ENCODE results near the gene GLP1R. TPM values are rescaled to one million over a fixed set of nuclear protein-coding genes. Genes with fewer than 3 reads are reported as not detected.

Gene GLP1R
- total and polyA plus RNA-seq, 8 donors = 0.05 to 9.0 (median 1.9) TPM; not detected in 4

GRCh38 chr6:39016839-39017546 lies 31.6 kb upstream of the GLP1R start:
- Histone ChIP-seq H3K36me3 (no peaks in the 10 kb centered on the region), H3K4me1 (no peaks in the 10 kb centered on the region), H3K4me3 (no peak overlapping the region), H3K27ac (no peak overlapping the region), H3K27me3 (no peaks in the 10 kb centered on the region), H3K9me3 (no peaks in the 10 kb centered on the region)
- intact Hi-C loops (cut with DNase I; ENCODE audit: low total_unique reads) = no loop called here
- no peak for DNase-seq
- TF ChIP-seq POLR2AphosphoS5 (IDR thresholded peaks at IDR 0.05) = no peak
- TF ChIP-seq EP300 (IDR thresholded peaks at IDR 0.05) = no peak
- TF ChIP-seq POLR2A (IDR thresholded peaks at IDR 0.05) = no peak
- no peak for TF ChIP-seq CTCF (IDR thresholded peaks at IDR 0.05)
- 84 to 91% (median 88%) methylated on average over 7 of the region's 7 CpGs for WGBS, 5 donors

GRCh38 chr6:39017547-39017880 lies 31.1 kb upstream of the GLP1R start:
- Histone ChIP-seq H3K27ac (no peak overlapping the region), H3K4me1 (no peaks in the 10 kb centered on the region), H3K4me3 (no peak overlapping the region), H3K27me3 (no peaks in the 10 kb centered on the region), H3K9me3 (no peaks in the 10 kb centered on the region), H3K36me3 (no peaks in the 10 kb centered on the region)
- TF ChIP-seq CTCF (IDR thresholded peaks at IDR 0.05) (no peak), POLR2A (IDR thresholded peaks at IDR 0.05) (no peak), EP300 (IDR thresholded peaks at IDR 0.05) (no peak), POLR2AphosphoS5 (IDR thresholded peaks at IDR 0.05) (no peak)
- WGBS, 5 donors = 68 to 80% (median 70%) methylated on average over 4 of the region's 4 CpGs
- intact Hi-C loops (cut with DNase I; ENCODE audit: low total_unique reads) = no loop called here
- DNase-seq = no peak

DNA sequence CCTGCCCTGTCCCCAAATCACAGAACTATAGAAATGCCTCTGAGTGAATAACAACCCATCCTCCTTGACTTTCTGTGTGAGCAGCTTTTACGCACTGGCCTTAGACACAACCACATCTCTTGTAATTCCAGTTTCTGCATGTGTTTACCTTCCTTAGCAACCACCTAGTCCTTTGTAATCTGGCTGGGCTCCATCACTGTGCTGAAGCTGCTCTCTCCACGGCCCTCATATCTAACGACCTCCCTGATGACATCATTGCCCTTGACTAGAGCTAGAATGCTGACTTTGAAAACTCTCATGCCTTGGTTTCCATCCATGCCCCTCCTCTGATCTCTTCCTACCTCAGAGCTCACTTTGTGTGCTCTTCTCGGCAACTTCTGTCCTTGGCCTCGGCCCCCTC lies 30.5 kb upstream of the GLP1R start:
- 41 to 51% (median 48%) methylated on average over 5 of the region's 5 CpGs for WGBS, 5 donors

GRCh38 chr6:39020136-39020535 lies 28.4 kb upstream of the GLP1R start:
- Histone ChIP-seq H3K9me3 (no peaks in the 10 kb centered on the region), H3K36me3 (no peaks in the 10 kb centered on the region), H3K4me1 (no peaks in the 10 kb centered on the region), H3K4me3 (no peak overlapping the region), H3K27ac (no peak overlapping the region), H3K27me3 (no peaks in the 10 kb centered on the region)
- intact Hi-C loops (cut with DNase I; ENCODE audit: low total_unique reads) = no loop called here
- DNase-seq = no peak
- WGBS, 5 donors = 75 to 90% (median 89%) methylated on average over 2 of the region's 2 CpGs
- TF ChIP-seq EP300 (IDR thresholded peaks at IDR 0.05) (no peak), CTCF (IDR thresholded peaks at IDR 0.05) (no peak), POLR2AphosphoS5 (IDR thresholded peaks at IDR 0.05) (no peak), POLR2A (IDR thresholded peaks at IDR 0.05) (no peak)

More for the DNA sequence above, 30.5 kb upstream of the GLP1R start:
- intact Hi-C loops (cut with DNase I; ENCODE audit: low total_unique reads) = no loop called here
- Histone ChIP-seq H3K27me3 (no peaks in the 10 kb centered on the region), H3K9me3 (no peaks in the 10 kb centered on the region), H3K27ac (no peak overlapping the region), H3K4me1 (no peaks in the 10 kb centered on the region), H3K4me3 (no peak overlapping the region), H3K36me3 (no peaks in the 10 kb centered on the region)
- DNase-seq = peak; percentile 29 to 89
- TF ChIP-seq POLR2A (IDR thresholded peaks at IDR 0.05) = no peak
- no peak for TF ChIP-seq EP300 (IDR thresholded peaks at IDR 0.05)
- no peak for TF ChIP-seq POLR2AphosphoS5 (IDR thresholded peaks at IDR 0.05)
- no peak for TF ChIP-seq CTCF (IDR thresholded peaks at IDR 0.05)

Measured in stomach (tissue), 9 donors.